Measurements from ENCODE around the gene HECW1. TPM values are rescaled to one million over a fixed set of nuclear protein-coding genes. Genes with fewer than 3 reads are reported as not detected.

Gene HECW1
- total RNA-seq, 1 experiment from 2014 or later: 0.77 TPM

DNA sequence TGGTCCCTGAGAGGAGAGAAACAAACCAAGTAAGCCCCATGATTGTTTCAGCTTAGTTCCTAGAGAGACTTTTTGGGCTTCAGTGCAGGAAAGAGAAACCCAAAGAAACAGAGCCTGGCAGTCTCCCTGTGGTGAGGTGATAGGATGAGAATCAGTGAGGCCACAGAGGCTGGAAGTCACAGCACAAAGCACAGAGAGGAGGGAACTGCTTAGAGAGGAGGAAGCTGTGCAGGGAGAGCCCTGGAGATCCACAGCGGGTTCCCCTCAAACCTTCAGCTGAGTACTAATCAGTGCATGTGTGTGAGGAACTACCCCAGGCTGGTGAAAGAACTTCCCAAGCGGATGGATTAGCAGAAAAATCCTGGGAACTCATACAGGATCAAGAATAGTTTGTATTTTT lies 27.4 kb upstream of the HECW1 start:
- ATAC-seq (no peak), DNase-seq (ENCODE audit: low read depth, low spot score) (no peak)
- no peak overlapping the region for H3K27ac ChIP-seq (ENCODE audit: low read length)
- H3K9me3 ChIP-seq (ENCODE audit: control insufficient read depth, insufficient read depth, low read depth, low read length): no peaks in the 10 kb centered on the region
- BruUV-seq (replicated peaks): no TSS peak
- in situ Hi-C loops (cut with HindIII; ENCODE audit: low pct_unique_long_range_greater_than_20kb, low sequenced_read_pairs) (no loop called here), intact Hi-C loops (cut with micrococcal nuclease; ENCODE audit: unreplicated experiment) (no loop called here)
- H3K4me3 ChIP-seq (ENCODE audit: low read depth in 2 of 2, low read length in 2 of 2): no peak overlapping the region
- POLR2A ChIA-PET: no interaction called here
- CTCF ChIA-PET: no interaction called here
- peaks cover 4% of the 10 kb centered on the region; the same call in 1 of the 2 replicates for H3K27me3 ChIP-seq (ENCODE audit: control insufficient read depth, insufficient read depth, low read length)
- TF ChIP-seq TCF7L2 (IDR thresholded peaks at IDR 0.05; ENCODE audit: low read depth, low read length) (no peak), POLR2AphosphoS5 (IDR thresholded peaks at IDR 0.05; ENCODE audit: low read depth, low read length) (no peak), SIN3A (IDR thresholded peaks at IDR 0.05; ENCODE audit: borderline replicate concordance, insufficient read depth, low read depth, low read length) (no peak)
- TF ChIP-seq, protein P1, sequence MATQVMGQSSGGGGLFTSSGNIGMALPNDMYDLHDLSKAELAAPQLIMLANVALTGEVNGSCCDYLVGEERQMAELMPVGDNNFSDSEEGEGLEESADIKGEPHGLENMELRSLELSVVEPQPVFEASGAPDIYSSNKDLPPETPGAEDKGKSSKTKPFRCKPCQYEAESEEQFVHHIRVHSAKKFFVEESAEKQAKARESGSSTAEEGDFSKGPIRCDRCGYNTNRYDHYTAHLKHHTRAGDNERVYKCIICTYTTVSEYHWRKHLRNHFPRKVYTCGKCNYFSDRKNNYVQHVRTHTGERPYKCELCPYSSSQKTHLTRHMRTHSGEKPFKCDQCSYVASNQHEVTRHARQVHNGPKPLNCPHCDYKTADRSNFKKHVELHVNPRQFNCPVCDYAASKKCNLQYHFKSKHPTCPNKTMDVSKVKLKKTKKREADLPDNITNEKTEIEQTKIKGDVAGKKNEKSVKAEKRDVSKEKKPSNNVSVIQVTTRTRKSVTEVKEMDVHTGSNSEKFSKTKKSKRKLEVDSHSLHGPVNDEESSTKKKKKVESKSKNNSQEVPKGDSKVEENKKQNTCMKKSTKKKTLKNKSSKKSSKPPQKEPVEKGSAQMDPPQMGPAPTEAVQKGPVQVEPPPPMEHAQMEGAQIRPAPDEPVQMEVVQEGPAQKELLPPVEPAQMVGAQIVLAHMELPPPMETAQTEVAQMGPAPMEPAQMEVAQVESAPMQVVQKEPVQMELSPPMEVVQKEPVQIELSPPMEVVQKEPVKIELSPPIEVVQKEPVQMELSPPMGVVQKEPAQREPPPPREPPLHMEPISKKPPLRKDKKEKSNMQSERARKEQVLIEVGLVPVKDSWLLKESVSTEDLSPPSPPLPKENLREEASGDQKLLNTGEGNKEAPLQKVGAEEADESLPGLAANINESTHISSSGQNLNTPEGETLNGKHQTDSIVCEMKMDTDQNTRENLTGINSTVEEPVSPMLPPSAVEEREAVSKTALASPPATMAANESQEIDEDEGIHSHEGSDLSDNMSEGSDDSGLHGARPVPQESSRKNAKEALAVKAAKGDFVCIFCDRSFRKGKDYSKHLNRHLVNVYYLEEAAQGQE (IDR thresholded peaks at IDR 0.05; ENCODE audit: insufficient read depth in 1 of 2, low read depth in 2 of 2, low read length in 1 of 2): no peak
- TF ChIP-seq, protein P2, sequence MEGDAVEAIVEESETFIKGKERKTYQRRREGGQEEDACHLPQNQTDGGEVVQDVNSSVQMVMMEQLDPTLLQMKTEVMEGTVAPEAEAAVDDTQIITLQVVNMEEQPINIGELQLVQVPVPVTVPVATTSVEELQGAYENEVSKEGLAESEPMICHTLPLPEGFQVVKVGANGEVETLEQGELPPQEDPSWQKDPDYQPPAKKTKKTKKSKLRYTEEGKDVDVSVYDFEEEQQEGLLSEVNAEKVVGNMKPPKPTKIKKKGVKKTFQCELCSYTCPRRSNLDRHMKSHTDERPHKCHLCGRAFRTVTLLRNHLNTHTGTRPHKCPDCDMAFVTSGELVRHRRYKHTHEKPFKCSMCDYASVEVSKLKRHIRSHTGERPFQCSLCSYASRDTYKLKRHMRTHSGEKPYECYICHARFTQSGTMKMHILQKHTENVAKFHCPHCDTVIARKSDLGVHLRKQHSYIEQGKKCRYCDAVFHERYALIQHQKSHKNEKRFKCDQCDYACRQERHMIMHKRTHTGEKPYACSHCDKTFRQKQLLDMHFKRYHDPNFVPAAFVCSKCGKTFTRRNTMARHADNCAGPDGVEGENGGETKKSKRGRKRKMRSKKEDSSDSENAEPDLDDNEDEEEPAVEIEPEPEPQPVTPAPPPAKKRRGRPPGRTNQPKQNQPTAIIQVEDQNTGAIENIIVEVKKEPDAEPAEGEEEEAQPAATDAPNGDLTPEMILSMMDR (IDR thresholded peaks at IDR 0.05): no peak
- no peaks in the 10 kb centered on the region for H3K36me3 ChIP-seq (ENCODE audit: control insufficient read depth, insufficient read depth, low read length)
- H3K4me1 ChIP-seq (ENCODE audit: control insufficient read depth, insufficient read depth, low read length): no peaks in the 10 kb centered on the region

GRCh38 chr7:43085992-43086391 lies 26.5 kb upstream of the HECW1 start:
- no peaks in the 10 kb centered on the region for H3K36me3 ChIP-seq (ENCODE audit: control insufficient read depth, insufficient read depth, low read length)
- no peaks in the 10 kb centered on the region for H3K9me3 ChIP-seq (ENCODE audit: control insufficient read depth, insufficient read depth, low read depth, low read length)
- ChIA-PET CTCF (no interaction called here), POLR2A (no interaction called here)
- H3K4me3 ChIP-seq (ENCODE audit: low read depth in 2 of 2, low read length in 2 of 2): no peak overlapping the region
- intact Hi-C loops (cut with micrococcal nuclease; ENCODE audit: unreplicated experiment): no loop called here
- H3K27ac ChIP-seq (ENCODE audit: low read length): no peak overlapping the region
- H3K27me3 ChIP-seq (ENCODE audit: control insufficient read depth, insufficient read depth, low read length): peaks cover 5% of the 10 kb centered on the region; the same call in 1 of the 2 replicates
- in situ Hi-C loops (cut with HindIII; ENCODE audit: low pct_unique_long_range_greater_than_20kb, low sequenced_read_pairs): no loop called here
- no peak for ATAC-seq
- DNase-seq (ENCODE audit: low read depth, low spot score): no peak
- TF ChIP-seq, protein P2 (IDR thresholded peaks at IDR 0.05): no peak
- TF ChIP-seq POLR2AphosphoS5 (IDR thresholded peaks at IDR 0.05; ENCODE audit: low read depth, low read length): no peak
- TF ChIP-seq TCF7L2 (IDR thresholded peaks at IDR 0.05; ENCODE audit: low read depth, low read length): no peak
- TF ChIP-seq, protein P1 (IDR thresholded peaks at IDR 0.05; ENCODE audit: insufficient read depth in 1 of 2, low read depth in 2 of 2, low read length in 1 of 2): no peak
- no peak for TF ChIP-seq SIN3A (IDR thresholded peaks at IDR 0.05; ENCODE audit: borderline replicate concordance, insufficient read depth, low read depth, low read length)
- H3K4me1 ChIP-seq (ENCODE audit: control insufficient read depth, insufficient read depth, low read length): no peaks in the 10 kb centered on the region
- BruUV-seq (replicated peaks): no TSS peak
